ENCODE results near the gene ASB13. TPM values are rescaled to one million over a fixed set of nuclear protein-coding genes. Genes with fewer than 3 reads are reported as not detected.

Gene ASB13
- total RNA-seq, 2 experiments from 2014 or later: 9.0 to 10.1 TPM

DNA sequence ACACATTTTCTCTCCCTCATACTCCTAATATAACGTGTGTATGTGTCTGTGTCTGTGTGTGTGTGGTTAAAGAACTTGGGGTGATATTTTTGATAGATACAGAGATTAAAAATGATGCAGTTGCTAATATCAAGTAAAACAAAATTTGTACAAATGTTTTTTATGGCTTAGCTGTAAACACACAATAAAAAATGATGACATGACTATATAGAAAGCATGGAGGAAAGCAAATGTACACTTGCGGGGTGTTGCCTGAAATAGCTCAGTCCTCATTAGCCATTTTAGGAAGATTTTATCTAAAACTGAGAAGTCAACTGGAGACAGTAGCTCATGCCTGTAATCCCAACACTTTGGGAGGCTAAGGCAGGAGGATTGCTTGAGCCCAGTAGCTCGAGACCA, 12.6 kb upstream of the ASB13 start:
- CTCF ChIA-PET: no interaction called here
- POLR2A ChIA-PET: no interaction called here

DNA sequence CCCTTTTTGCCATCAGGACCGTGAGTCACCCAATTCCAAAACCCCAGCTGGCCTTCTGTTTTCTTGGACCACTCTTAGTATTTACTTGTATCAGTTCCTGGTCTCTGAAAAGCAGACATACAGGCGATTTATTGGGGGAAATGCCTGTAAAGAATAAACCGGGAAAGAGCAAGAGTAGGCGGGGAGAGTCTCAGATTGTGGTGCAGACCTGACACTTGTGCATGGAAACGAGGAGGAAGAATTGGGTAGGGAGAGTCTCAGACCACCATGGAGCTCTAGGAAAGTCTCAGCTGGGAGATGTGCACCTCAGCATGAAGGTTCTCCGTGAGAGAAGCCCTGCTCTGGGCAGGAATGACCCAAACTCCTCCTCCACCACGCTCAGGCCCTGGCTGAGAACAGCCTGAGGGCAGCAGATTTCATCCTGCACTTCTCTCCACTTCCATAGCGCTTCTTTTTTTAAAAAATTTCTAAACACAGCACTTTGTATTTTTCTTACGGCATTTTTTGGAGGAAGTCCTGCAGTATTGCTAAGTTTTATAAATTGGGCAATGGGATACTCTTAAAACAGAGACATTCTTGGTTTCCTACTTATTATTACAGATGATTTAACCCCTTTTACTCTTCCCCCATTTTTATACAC, 12.1 kb upstream of the ASB13 start:
- POLR2A ChIA-PET: no interaction called here
- CTCF ChIA-PET: no interaction called here

GRCh38 chr10:5670662-5671375, 4.4 kb upstream of the ASB13 start:
- ChIA-PET POLR2A (no interaction called here), CTCF (interaction anchor here (1.2 kb wide), 1 partner anchor 36 kb away, joined by 3 read pairs; no protein-coding TSS in a partner anchor)

- CTCF ChIA-PET: no interaction called here
- POLR2A ChIA-PET: interaction anchor here (0.7 kb wide), 1 partner anchor 15 kb away, joined by 3 read pairs; no protein-coding TSS in a partner anchor
These were observed 3.2 kb upstream of the ASB13 start for GRCh38 chr10:5669604-5670003.

- CTCF ChIA-PET: interaction anchor here (0.8 kb wide), 1 partner anchor 9 kb away, joined by 3 read pairs; no protein-coding TSS in a partner anchor
- POLR2A ChIA-PET: no interaction called here
These were observed 2.0 kb upstream of the ASB13 start for GRCh38 chr10:5668429-5668828.

- CTCF ChIA-PET: no interaction called here
- POLR2A ChIA-PET: no interaction called here
These were observed 641 bp upstream of the ASB13 start for GRCh38 chr10:5666841-5667630.

DNA sequence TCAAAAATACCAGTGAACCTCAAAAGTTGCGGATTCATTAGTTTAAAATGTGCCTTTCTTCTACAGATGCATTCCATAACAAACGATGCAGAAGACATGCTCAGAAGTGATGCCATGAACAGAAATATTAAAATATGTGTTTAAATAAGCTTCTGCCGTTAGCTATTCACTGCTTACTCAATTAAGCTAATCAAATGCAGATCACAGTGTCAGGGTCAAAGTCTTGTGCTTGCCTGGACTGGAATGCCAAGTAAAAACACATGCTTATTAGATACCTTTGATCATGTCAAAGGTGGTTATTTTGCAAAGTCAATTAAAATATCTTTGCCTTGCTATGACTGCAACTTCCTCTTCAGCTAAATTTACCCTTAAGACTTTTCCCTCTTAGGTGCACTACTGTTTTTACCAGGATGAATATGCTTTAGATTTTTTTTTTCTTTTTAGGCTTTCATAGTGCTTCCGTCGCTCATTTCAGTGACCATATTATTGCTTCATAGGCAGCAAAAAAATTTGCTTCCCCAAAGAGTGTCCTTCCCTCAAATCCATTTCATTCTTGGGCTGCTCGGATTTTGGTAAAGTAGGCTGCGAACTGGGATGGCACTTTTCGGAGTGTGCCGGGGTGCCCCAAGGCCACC, 905 bp downstream of the ASB13 start:
- ChIA-PET POLR2A (interaction anchor here (0.6 to 1.2 kb wide), 2 partner anchors 28 to 139 kb away, joined by 3 read pairs; no protein-coding TSS in a partner anchor), CTCF (no interaction called here)

- POLR2A ChIA-PET: no interaction called here
These were observed 2.5 kb downstream of the ASB13 start for GRCh38 chr10:5663692-5664427.

GRCh38 chr10:5662708-5663579, 3.5 kb downstream of the ASB13 start:
- CTCF ChIA-PET: interaction anchor here (1.7 kb wide), 1 partner anchor 33 kb away, joined by 4 read pairs; no protein-coding TSS in a partner anchor
- POLR2A ChIA-PET: no interaction called here

More at GRCh38 chr10:5663692-5664427, 2.5 kb downstream of the ASB13 start:
- CTCF ChIA-PET: interaction anchor here (0.7 kb wide), 1 partner anchor 414 kb away, joined by 3 read pairs; no protein-coding TSS in a partner anchor

DNA sequence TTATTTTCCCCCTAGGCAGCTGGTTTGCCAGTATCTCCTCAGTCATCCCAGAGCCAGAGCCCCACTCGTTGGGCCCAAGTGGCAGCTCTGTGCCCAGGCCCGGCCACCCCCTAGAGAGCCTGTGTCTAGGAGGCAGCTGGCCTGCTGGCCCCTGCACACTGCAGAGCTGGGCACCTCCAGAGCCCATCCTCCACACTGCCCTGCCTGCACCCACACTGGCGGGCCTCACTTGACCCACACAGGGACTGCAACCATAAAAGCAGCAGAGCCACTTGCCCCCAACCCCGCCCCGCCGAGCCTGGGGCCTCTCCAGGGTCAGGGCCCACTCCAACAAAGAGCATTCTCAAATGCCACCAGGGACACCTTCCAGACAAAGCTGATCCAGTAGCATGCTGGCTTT, 5.4 kb downstream of the ASB13 start:
- CTCF ChIA-PET: no interaction called here
- POLR2A ChIA-PET: no interaction called here

GRCh38 chr10:5659702-5660528, 6.5 kb downstream of the ASB13 start:
- ChIA-PET CTCF (no interaction called here), POLR2A (interaction anchor here (0.5 kb wide), 1 partner anchor 160 kb away, joined by 3 read pairs; no protein-coding TSS in a partner anchor)

GRCh38 chr10:5658871-5659618, 7.3 kb downstream of the ASB13 start:
- ChIA-PET CTCF (no interaction called here), POLR2A (no interaction called here)

DNA sequence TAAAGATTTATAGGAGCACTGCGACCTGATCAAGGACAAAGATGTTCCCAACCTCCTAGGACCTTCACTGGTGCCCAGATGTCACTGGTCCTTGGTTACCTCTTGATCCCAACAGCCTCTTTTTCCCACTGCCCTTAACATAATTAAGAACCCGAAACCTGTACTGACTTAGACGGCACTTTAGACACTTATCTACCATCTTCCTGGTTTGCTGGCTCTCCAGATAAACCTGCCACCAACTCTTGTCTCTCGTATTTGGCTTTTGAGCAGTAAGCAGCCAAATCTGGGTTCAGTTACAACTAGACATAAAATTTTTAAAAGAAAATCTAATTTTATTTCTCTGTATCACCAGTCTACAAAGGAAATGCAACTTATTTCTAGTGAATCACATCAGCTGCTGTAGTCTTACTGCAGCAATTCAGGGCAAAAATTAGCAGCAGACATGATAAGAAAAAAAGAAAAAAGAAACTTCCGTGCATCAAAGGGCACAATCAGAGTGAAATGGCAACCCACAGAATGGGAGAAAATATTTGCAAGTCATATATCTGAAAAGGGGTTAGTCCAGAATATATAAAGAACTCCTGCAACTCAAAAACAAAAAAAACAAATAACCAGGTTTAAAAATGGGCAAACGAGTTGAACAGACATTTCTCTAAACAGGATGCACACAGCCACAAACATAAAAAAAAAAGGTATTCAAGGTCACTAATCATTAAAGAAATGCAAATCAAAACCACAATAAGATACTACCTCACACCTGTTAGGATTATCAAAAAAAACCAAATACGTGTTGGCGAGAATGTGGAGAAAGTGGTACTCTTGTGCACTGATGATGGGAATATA, 9.4 kb downstream of the ASB13 start:
- POLR2A ChIA-PET: no interaction called here
- CTCF ChIA-PET: no interaction called here

DNA sequence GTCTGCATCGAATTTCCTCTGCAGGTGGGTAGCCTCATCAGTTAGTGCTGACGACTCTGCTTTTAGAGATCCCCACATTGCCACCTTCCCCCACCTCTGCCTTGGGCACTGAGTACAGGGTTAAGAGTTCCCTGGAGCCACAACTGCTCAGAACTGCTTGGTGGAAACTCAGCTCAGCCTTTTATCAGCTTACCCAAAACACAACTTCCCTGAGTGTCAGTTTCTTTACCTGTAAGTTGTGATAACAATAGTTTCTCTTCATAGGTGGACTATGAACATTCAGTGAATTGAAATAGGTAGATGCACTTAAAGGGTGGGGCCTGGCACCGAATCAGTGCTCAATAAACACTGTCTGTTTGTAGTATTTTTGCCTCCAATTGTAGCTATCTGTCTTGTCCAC, 11.3 kb downstream of the ASB13 start:
- ChIA-PET CTCF (no interaction called here), POLR2A (no interaction called here)

GRCh38 chr10:5654218-5654755, 12.1 kb downstream of the ASB13 start:
- ChIA-PET POLR2A (no interaction called here), CTCF (no interaction called here)

- ChIA-PET CTCF (interaction anchor here (1.2 kb wide), 1 partner anchor 23 kb away, joined by 3 read pairs; no protein-coding TSS in a partner anchor), POLR2A (no interaction called here)
These were observed 13.6 kb downstream of the ASB13 start for GRCh38 chr10:5652746-5653145.
